Heart left ventricle (tissue), 16 donors: ENCODE data around the gene RAB33A. TPM values are rescaled to one million over a fixed set of nuclear protein-coding genes. Genes with fewer than 3 reads are reported as not detected.

ENCODE experiments used
- ATAC-seq, 4 donors: fragments of 200-7000 bp; cut with Tn5 transposase; one replicate each; pipeline ENCODE4 v1.9.1; 2020 to 2022; ENCODE audit warnings: moderate library complexity in 4 of 4, mild to moderate bottlenecking in 3 of 4, moderate number of reproducible peaks in 1 of 4
- DNase-seq, 5 donors: peaks; one replicate each; pipeline ENCODE4 v3.0.0-alpha.2; 2020
- H3K27ac ChIP-seq, 12 donors: fragments of 200-600 bp; sonication (generic) in 4 of 12; one replicate each; pipeline versions ENCODE4 v1.5.0 to v1.8.0; 2016 to 2022; ENCODE audit warnings: mild to moderate bottlenecking in 2 of 12
- H3K27me3 ChIP-seq, 9 donors: fragments of 200-600 bp; sonication (generic) in 2 of 9; one replicate each; pipeline versions ENCODE4 v1.5.1 to v1.8.0; 2016 to 2022; ENCODE audit warnings: mild to moderate bottlenecking in 3 of 9
- H3K36me3 ChIP-seq, 9 donors: fragments of 200-600 bp; sonication (generic) in 2 of 9; one replicate each; pipeline versions ENCODE4 v1.5.0 to v1.8.0; 2018 to 2022; ENCODE audit warnings: mild to moderate bottlenecking in 2 of 9
- H3K4me1 ChIP-seq, 12 donors: fragments of 200-600 bp; sonication (generic) in 4 of 12; one replicate each; pipeline versions ENCODE4 v1.5.0 to v1.8.0; 2016 to 2022; ENCODE audit warnings: mild to moderate bottlenecking in 3 of 12
- H3K4me3 ChIP-seq, 12 donors: fragments of 200-600 bp; sonication (generic) in 4 of 12; one replicate each; pipeline versions ENCODE4 v1.5.0 to v1.8.0; 2017 to 2022; ENCODE audit warnings: mild to moderate bottlenecking in 9 of 12, moderate library complexity in 4 of 12
- H3K9me3 ChIP-seq, 12 donors: fragments of 200-600 bp; sonication (generic) in 4 of 12; one replicate each; pipeline versions ENCODE4 v1.5.0 to v1.8.0; 2016 to 2022; ENCODE audit warnings: mild to moderate bottlenecking in 1 of 12
- CTCF ChIP-seq, 12 donors: fragments of 200-600 bp; sonication (generic) in 4 of 12; IDR thresholded peaks; one replicate each; pipeline versions ENCODE4 v1.5.0 to v1.8.0; 2018 to 2022; ENCODE audit warnings: antibody characterized with exemption in 12 of 12, mild to moderate bottlenecking in 5 of 12
- POLR2A ChIP-seq, 2 donors: fragments of 450-650 bp; IDR thresholded peaks; one replicate each; pipeline ENCODE4 v1.6.1; 2017; ENCODE audit warnings: antibody characterized with exemption in 2 of 2, mild to moderate bottlenecking in 2 of 2, moderate library complexity in 2 of 2
- WGBS, 4 donors: extraction: QIAGEN DNeasy Blood & Tissue Kit in 2 of 4; methylation state at CpG; one replicate each; pipeline versions ENCODE4 v1.1.5 to v1.1.7; 2013 to 2018; 5-methylcytosine and 5-hydroxymethylcytosine counted together
- intact Hi-C, 10 donors: fragments of 100-400 bp; cut with DNase I; formaldehyde crosslinking; loops; one replicate each; pipeline versions ENCODE4 v1.11.1 to v1.14.2; 2022
- polyA plus RNA-seq, 2 donors: library from polyadenylated mRNA; stranded (reverse); fragments of 200-250 nt; gene quantifications; one replicate each; pipeline ENCODE4 v1.2.3, GENCODE V29; 2013
- total RNA-seq, 9 donors: library from RNA; depleted of rRNA in 2 of 9; stranded (reverse); fragments of >200 nt in 2 of 9; fragmentation: NEBNext Ultra II Directional in 3 of 9; extraction: Animal tissue kit (Norgen Biotek cat#: 25700) in 3 of 9; gene quantifications; one replicate each; pipeline versions ENCODE4 v1.1.0 to v1.2.4, GENCODE V29; 2016 to 2023
- donor health status: ischemic (EF 13 %, LVEDD 7.1; RV severe dilation, severe dysfunction).
- donor health status: healthy with polysubstance abuse.
- donor health status: DM: no; HTN: yes; CAD: no.
- donor health status: DM: no; HTN: no; CAD: no.
- donor health status: ischemic (EF 25% LVEDD 6.9; RV normal size, moderate dysfunction).
- donor health status: ischemic (EF 25% LVEDD 5.7; RV mildly dilated, moderate dysfunction).
- donor health status: healthy.
- donor health status: DM: yes; HTN: yes; CAD: no.
- donor health status: ischemic (EF 35%, LVEDD 5.7; RV mildly dilated, moderate dysfunction).
- donor health status: nonischemic (EF 11% LVEDD 7.7; RV severe dilation, severe dysfunction).
- donor health status: DM: yes; HTN: yes; CAD: no.
- donor health status: PGD.
- donor health status: ischemic (EF 29% LVEDD 5.4; RV normal size, mild dysfunction).
- donor health status: nonischemic (EF 23%, LVEDD 6.1; RV moderate dilation, normal function).

The RAB33A gene
- total and polyA plus RNA-seq, 11 donors: 0.23 to 7.9 (median 1.5) TPM

GRCh38 chrX:130158311-130158710 is 13.5 kb upstream of the RAB33A start:
- WGBS, 4 donors: 70 to 80% (median 75%) methylated on average over 2 of the region's 2 CpGs

GRCh38 chrX:130159776-130160175 is 12.0 kb upstream of the RAB33A start:
- intact Hi-C loops: no loop called here
- 74 to 89% (median 83%) methylated on average over 4 of the region's 4 CpGs for WGBS, 4 donors
- no peak overlapping the region for H3K27ac ChIP-seq
- TF ChIP-seq CTCF (IDR thresholded peaks at IDR 0.05): no peak
- no peak for TF ChIP-seq POLR2A (IDR thresholded peaks at IDR 0.05)
- DNase-seq (no peak), ATAC-seq (no peak)
- H3K9me3 ChIP-seq: no peaks in the 10 kb centered on the region
- no peaks in the 10 kb centered on the region for H3K27me3 ChIP-seq
- H3K4me3 ChIP-seq: no peak overlapping the region
- peaks cover 0 to 27% (median 6%) of the 10 kb centered on the region in 12 donors for H3K4me1 ChIP-seq
- H3K36me3 ChIP-seq: peaks cover 0 to 8% (median 0%) of the 10 kb centered on the region in 9 donors

More at GRCh38 chrX:130158311-130158710, 13.5 kb upstream of the RAB33A start:
- DNase-seq (no peak), ATAC-seq (no peak)
- TF ChIP-seq CTCF (IDR thresholded peaks at IDR 0.05) (no peak), POLR2A (IDR thresholded peaks at IDR 0.05) (no peak)
- H3K4me3 ChIP-seq: no peak overlapping the region
- H3K36me3 ChIP-seq: peaks cover 0 to 16% (median 0%) of the 10 kb centered on the region in 9 donors
- H3K27me3 ChIP-seq: no peaks in the 10 kb centered on the region
- peaks cover 0 to 18% (median 0%) of the 10 kb centered on the region in 12 donors for H3K4me1 ChIP-seq
- no peaks in the 10 kb centered on the region for H3K9me3 ChIP-seq
- intact Hi-C loops: no loop called here
- no peak overlapping the region for H3K27ac ChIP-seq

GRCh38 chrX:130162094-130162735 is 9.5 kb upstream of the RAB33A start:
- 40 to 57% (median 48%) methylated on average over 6 of the region's 6 CpGs for WGBS, 4 donors
- no peak overlapping the region for H3K4me3 ChIP-seq
- no peak for ATAC-seq
- intact Hi-C loops: no loop called here
- H3K27me3 ChIP-seq: no peaks in the 10 kb centered on the region
- H3K36me3 ChIP-seq: peaks cover 0 to 8% (median 0%) of the 10 kb centered on the region in 9 donors
- H3K4me1 ChIP-seq: peaks cover 0 to 25% (median 10%) of the 10 kb centered on the region in 12 donors
- no peak for DNase-seq
- H3K9me3 ChIP-seq: no peaks in the 10 kb centered on the region
- no peak overlapping the region for H3K27ac ChIP-seq
- TF ChIP-seq POLR2A (IDR thresholded peaks at IDR 0.05) (no peak), CTCF (IDR thresholded peaks at IDR 0.05) (no peak)

- Histone ChIP-seq H3K36me3 (peaks cover 0 to 8% (median 0%) of the 10 kb centered on the region in 9 donors), H3K9me3 (no peaks in the 10 kb centered on the region), H3K27ac (no peak overlapping the region), H3K27me3 (peaks cover 0 to 2% (median 0%) of the 10 kb centered on the region in 9 donors), H3K4me1 (peaks cover 0 to 25% (median 10%) of the 10 kb centered on the region in 12 donors), H3K4me3 (no peak overlapping the region)
- 46 to 72% (median 52%) methylated on average over 2 of the region's 2 CpGs for WGBS, 4 donors
- ATAC-seq (no peak), DNase-seq (no peak)
- TF ChIP-seq CTCF (IDR thresholded peaks at IDR 0.05) (no peak), POLR2A (IDR thresholded peaks at IDR 0.05) (no peak)
- intact Hi-C loops: no loop called here
Observed at GRCh38 chrX:130163398-130163797, 8.4 kb upstream of the RAB33A start.
